Muscle layer of colon (tissue), 2 donors: ENCODE results near the gene SGCD.
"Not testable (repeated sequence)": the region's sequence is repeated elsewhere in the genome, so short reads cannot be mapped to it uniquely, and the experiment has no call there.

Experiments
- H3K27ac ChIP-seq: one replicate; pipeline ENCODE4 v1.7.0; 2013; ENCODE audit warnings: low read depth, mild to moderate bottlenecking, low read length, moderate library complexity
- H3K27me3 ChIP-seq, 2 donors: one replicate each; pipeline ENCODE4 v1.7.0; 2013; ENCODE audit warnings: low read length in 2 of 2, mild to moderate bottlenecking in 2 of 2; ENCODE audit not compliant: insufficient read depth in 2 of 2, control insufficient read depth in 1 of 2
- H3K36me3 ChIP-seq: one replicate; pipeline ENCODE4 v1.7.0; 2013; ENCODE audit warnings: mild to moderate bottlenecking, low read length; ENCODE audit not compliant: insufficient read depth
- H3K4me1 ChIP-seq: one replicate; pipeline ENCODE4 v1.7.0; 2013; ENCODE audit warnings: mild to moderate bottlenecking, low read length; ENCODE audit not compliant: insufficient read depth
- H3K4me3 ChIP-seq, 2 donors: one replicate each; pipeline ENCODE4 v1.7.0; 2013; ENCODE audit warnings: low read length in 2 of 2, low read depth in 1 of 2, mild to moderate bottlenecking in 1 of 2, moderate library complexity in 1 of 2
- H3K9ac ChIP-seq: one replicate; pipeline ENCODE4 v1.7.0; 2013; ENCODE audit warnings: low read length
- H3K9me3 ChIP-seq: one replicate; pipeline ENCODE4 v1.7.0; 2013; ENCODE audit warnings: mild to moderate bottlenecking, low read length
- donor health status: abdominal sarcoma.
- donor health status: Adenocarcinoma of cecum.

SGCD gene

GRCh38 chr5:156610582-156610981, 283.6 kb downstream of the SGCD start:
- not testable (repeated sequence) for H3K27ac ChIP-seq, H3K27me3 ChIP-seq, H3K4me3 ChIP-seq, H3K9me3 ChIP-seq, H3K4me1 ChIP-seq, H3K9ac ChIP-seq, H3K36me3 ChIP-seq

- H3K27me3 ChIP-seq, result no peaks in the 10 kb centered on the region
- no peaks in the 10 kb centered on the region for H3K36me3 ChIP-seq
- no peaks in the 10 kb centered on the region for H3K4me1 ChIP-seq
- H3K27ac ChIP-seq, result no peak overlapping the region
- H3K9ac ChIP-seq, result no peak overlapping the region
- no peak overlapping the region for H3K4me3 ChIP-seq
- no peaks in the 10 kb centered on the region for H3K9me3 ChIP-seq
Measured at GRCh38 chr5:156615901-156616300, 288.9 kb downstream of the SGCD start.

GRCh38 chr5:156617426-156617825, 290.5 kb downstream of the SGCD start:
- no peaks in the 10 kb centered on the region for H3K36me3 ChIP-seq
- H3K9me3 ChIP-seq, result no peaks in the 10 kb centered on the region
- no peak overlapping the region for H3K4me3 ChIP-seq
- no peak overlapping the region for H3K9ac ChIP-seq
- no peaks in the 10 kb centered on the region for H3K27me3 ChIP-seq
- H3K27ac ChIP-seq, result no peak overlapping the region
- H3K4me1 ChIP-seq, result no peaks in the 10 kb centered on the region

- H3K4me3 ChIP-seq, result no peak overlapping the region
- H3K9me3 ChIP-seq, result no peaks in the 10 kb centered on the region
- no peak overlapping the region for H3K27ac ChIP-seq
- H3K27me3 ChIP-seq, result no peaks in the 10 kb centered on the region
- H3K36me3 ChIP-seq, result no peaks in the 10 kb centered on the region
- no peaks in the 10 kb centered on the region for H3K4me1 ChIP-seq
- no peak overlapping the region for H3K9ac ChIP-seq
Measured at GRCh38 chr5:156618601-156619000, 291.6 kb downstream of the SGCD start.

GRCh38 chr5:156621719-156622118, 294.8 kb downstream of the SGCD start:
- Histone ChIP-seq H3K9me3 (no peaks in the 10 kb centered on the region), H3K36me3 (no peaks in the 10 kb centered on the region), H3K27ac (no peak overlapping the region), H3K9ac (no peak overlapping the region), H3K4me1 (no peaks in the 10 kb centered on the region), H3K4me3 (no peak overlapping the region), H3K27me3 (no peaks in the 10 kb centered on the region)

GRCh38 chr5:156623381-156624040, 296.5 kb downstream of the SGCD start:
- Histone ChIP-seq H3K27ac (no peak overlapping the region), H3K9me3 (no peaks in the 10 kb centered on the region), H3K36me3 (no peaks in the 10 kb centered on the region), H3K4me3 (no peak overlapping the region), H3K4me1 (no peaks in the 10 kb centered on the region), H3K27me3 (no peaks in the 10 kb centered on the region), H3K9ac (no peak overlapping the region)

GRCh38 chr5:156624686-156625085, 297.7 kb downstream of the SGCD start:
- no peaks in the 10 kb centered on the region for H3K27me3 ChIP-seq
- H3K36me3 ChIP-seq, result no peaks in the 10 kb centered on the region
- H3K9ac ChIP-seq, result no peak overlapping the region
- H3K4me3 ChIP-seq, result no peak overlapping the region
- H3K27ac ChIP-seq, result no peak overlapping the region
- no peaks in the 10 kb centered on the region for H3K9me3 ChIP-seq
- no peaks in the 10 kb centered on the region for H3K4me1 ChIP-seq

- H3K4me3 ChIP-seq, result no peak overlapping the region
Measured at GRCh38 chr5:156628421-156628820, 301.5 kb downstream of the SGCD start.

GRCh38 chr5:156631005-156631404, 304.0 kb downstream of the SGCD start:
- Histone ChIP-seq H3K9ac (no peak overlapping the region), H3K4me3 (no peak overlapping the region), H3K36me3 (no peaks in the 10 kb centered on the region), H3K27me3 (no peaks in the 10 kb centered on the region), H3K27ac (no peak overlapping the region), H3K9me3 (no peaks in the 10 kb centered on the region), H3K4me1 (no peaks in the 10 kb centered on the region)

More at GRCh38 chr5:156628421-156628820, 301.5 kb downstream of the SGCD start:
- H3K9ac ChIP-seq, result no peak overlapping the region
- no peaks in the 10 kb centered on the region for H3K9me3 ChIP-seq
- no peaks in the 10 kb centered on the region for H3K4me1 ChIP-seq
- H3K27me3 ChIP-seq, result no peaks in the 10 kb centered on the region
- no peak overlapping the region for H3K27ac ChIP-seq
- H3K36me3 ChIP-seq, result no peaks in the 10 kb centered on the region

- no peaks in the 10 kb centered on the region for H3K36me3 ChIP-seq
- no peak overlapping the region for H3K4me3 ChIP-seq
- no peaks in the 10 kb centered on the region for H3K9me3 ChIP-seq
- no peak overlapping the region for H3K9ac ChIP-seq
- H3K27me3 ChIP-seq, result no peaks in the 10 kb centered on the region
- H3K27ac ChIP-seq, result no peak overlapping the region
- H3K4me1 ChIP-seq, result no peaks in the 10 kb centered on the region
Measured at GRCh38 chr5:156634301-156634700, 307.3 kb downstream of the SGCD start.

GRCh38 chr5:156640691-156641241, 313.8 kb downstream of the SGCD start:
- Histone ChIP-seq H3K9ac (no peak overlapping the region), H3K36me3 (no peaks in the 10 kb centered on the region), H3K27me3 (no peaks in the 10 kb centered on the region), H3K4me3 (no peak overlapping the region), H3K27ac (no peak overlapping the region), H3K9me3 (no peaks in the 10 kb centered on the region), H3K4me1 (peaks cover 17% of the 10 kb centered on the region)

- Histone ChIP-seq H3K27ac (no peak overlapping the region), H3K9ac (no peak overlapping the region), H3K4me3 (no peak overlapping the region), H3K27me3 (no peaks in the 10 kb centered on the region), H3K9me3 (no peaks in the 10 kb centered on the region), H3K4me1 (peaks cover 22% of the 10 kb centered on the region), H3K36me3 (no peaks in the 10 kb centered on the region)
Measured at GRCh38 chr5:156641686-156642085, 314.7 kb downstream of the SGCD start.
